SK-N-MC (cell line): ENCODE results near the gene ZFP37.
A peak's percentile ranks its signal among the peaks of the same experiment; 100 is the strongest.
"Not testable (repeated sequence)": the region's sequence is repeated elsewhere in the genome, so short reads cannot be mapped to it uniquely, and the experiment has no call there.

Experiments
- DNase-seq: peaks from one replicate; pipeline ENCODE4 v3.0.0-alpha.2; 2011; ENCODE audit warnings: low read depth, low spot score
- H3K27ac ChIP-seq: fragments of 200-600 bp; sonication (generic); 2 replicates; pipeline ENCODE4 v1.5.1; 2016; ENCODE audit warnings: mixed run types
- H3K36me3 ChIP-seq: fragments of 200-600 bp; sonication (generic); 2 replicates; pipeline ENCODE4 v1.6.1; 2017; ENCODE audit warnings: antibody characterized with exemption, low read length, mixed read lengths; ENCODE audit not compliant: insufficient read depth
- H3K4me3 ChIP-seq: fragments of 200-600 bp; sonication (generic); 2 replicates; pipeline ENCODE4 v1.5.1; 2016
- H3K9ac ChIP-seq: fragments of 200-600 bp; sonication (generic); 2 replicates; pipeline ENCODE4 v1.8.0; 2017; ENCODE audit warnings: mixed run types, mixed read lengths; ENCODE audit not compliant: insufficient read length
- H3K9me3 ChIP-seq: fragments of 200-600 bp; sonication (generic); 2 replicates; pipeline ENCODE4 v1.6.1; 2017; ENCODE audit warnings: low read depth, mild to moderate bottlenecking, antibody characterized with exemption, low read length, moderate library complexity, mixed read lengths
- EZH2 ChIP-seq: fragments of 200-600 bp; sonication (generic); IDR thresholded peaks from one replicate; pipeline ENCODE4 v1.6.1; 2017; ENCODE audit warnings: antibody characterized with exemption
- FOXP2 ChIP-seq: optimal IDR thresholded peaks from 2 replicates; pipeline ENCODE3; 2011; ENCODE audit warnings: mild to moderate bottlenecking, moderate library complexity; ENCODE audit not compliant: insufficient read depth; ENCODE audit errors: extremely low read length, control extremely low read depth
- POLR2AphosphoS5 ChIP-seq: IDR thresholded peaks from 2 replicates; pipeline ENCODE4 v1.6.1; 2012; ENCODE audit warnings: mild to moderate bottlenecking, low read depth, low read length, borderline replicate concordance

Gene ZFP37

GRCh38 chr9:113056191-113057106 is at the start of gene ZFP37:
Gene ZFP37 (minus strand): TSS chr9:113056724. CDS start chr9:113056688, 36 bp downstream.
- H3K36me3 ChIP-seq = peaks cover 5% of the 10 kb centered on the region; the same call in 1 of the 2 replicates
- H3K4me3 ChIP-seq = peak within 1 kb of the TSS; percentile 94
- peaks cover 16% of the 10 kb centered on the region; the same call in 1 of the 2 replicates for H3K9me3 ChIP-seq
- TF ChIP-seq FOXP2 = no peak
- TF ChIP-seq POLR2AphosphoS5 = peak; percentile 64
- no peak for TF ChIP-seq EZH2
- 0 out of 2 replicates have a peak within 1 kb of the TSS, but pooled peaks have one; percentile 45 for H3K27ac ChIP-seq
- DNase-seq = peak; percentile 62
- H3K9ac ChIP-seq = peak within 1 kb of the TSS; percentile 82

GRCh38 chr9:113105345-113105744 is 48.8 kb upstream of the ZFP37 start:
- H3K36me3 ChIP-seq, DNase-seq, H3K9ac ChIP-seq, H3K9me3 ChIP-seq, H3K27ac ChIP-seq, H3K4me3 ChIP-seq: not testable (repeated sequence)

GRCh38 chr9:113095561-113095960 is 39.0 kb upstream of the ZFP37 start:
- no peaks in the 10 kb centered on the region for H3K9me3 ChIP-seq
- TF ChIP-seq POLR2AphosphoS5 = no peak
- TF ChIP-seq EZH2 = no peak
- TF ChIP-seq FOXP2 = no peak
- DNase-seq = no peak
- no peak overlapping the region for H3K27ac ChIP-seq
- no peaks in the 10 kb centered on the region for H3K36me3 ChIP-seq
- no peak overlapping the region for H3K9ac ChIP-seq
- H3K4me3 ChIP-seq = no peak overlapping the region

GRCh38 chr9:113089924-113090323 is 33.4 kb upstream of the ZFP37 start:
- not testable (repeated sequence) for H3K36me3 ChIP-seq, DNase-seq, H3K9ac ChIP-seq, H3K27ac ChIP-seq, H3K9me3 ChIP-seq, H3K4me3 ChIP-seq

GRCh38 chr9:113089143-113089505 is 32.6 kb upstream of the ZFP37 start:
- not testable (repeated sequence) for DNase-seq, H3K36me3 ChIP-seq, H3K4me3 ChIP-seq, H3K9ac ChIP-seq, H3K9me3 ChIP-seq, H3K27ac ChIP-seq

- not testable (repeated sequence) for DNase-seq, H3K9me3 ChIP-seq, H3K36me3 ChIP-seq, H3K4me3 ChIP-seq, H3K27ac ChIP-seq, H3K9ac ChIP-seq
Observed at GRCh38 chr9:113088456-113089142, 32.1 kb upstream of the ZFP37 start.

GRCh38 chr9:113062932-113063310 is 6.4 kb upstream of the ZFP37 start:
- H3K4me3 ChIP-seq, H3K27ac ChIP-seq, H3K9me3 ChIP-seq, DNase-seq, H3K9ac ChIP-seq, H3K36me3 ChIP-seq: not testable (repeated sequence)

- not testable (repeated sequence) for H3K9me3 ChIP-seq, H3K9ac ChIP-seq
Observed at GRCh38 chr9:113062256-113062931, 5.9 kb upstream of the ZFP37 start.

GRCh38 chr9:113061072-113061850 is 4.7 kb upstream of the ZFP37 start:
- H3K9ac ChIP-seq, H3K4me3 ChIP-seq, H3K27ac ChIP-seq, DNase-seq, H3K36me3 ChIP-seq: not testable (repeated sequence)
- peaks cover 12% of the 10 kb centered on the region; the same call in 1 of the 2 replicates for H3K9me3 ChIP-seq

More at GRCh38 chr9:113062256-113062931, 5.9 kb upstream of the ZFP37 start:
- DNase-seq, H3K36me3 ChIP-seq, H3K27ac ChIP-seq, H3K4me3 ChIP-seq: not testable (repeated sequence)

- H3K9ac ChIP-seq, H3K36me3 ChIP-seq: not testable (repeated sequence)
- Histone ChIP-seq H3K27ac (peak overlapping the region; percentile 63), H3K9me3 (peaks cover 12% of the 10 kb centered on the region; the same call in 1 of the 2 replicates), H3K4me3 (peak overlapping the region; percentile 66)
- peak; percentile 71 for DNase-seq
Observed at GRCh38 chr9:113059581-113060284, 3.2 kb upstream of the ZFP37 start.
